SK-N-MC (cell line): ENCODE data around the gene ASIC5.

Experiments
- EZH2 ChIP-seq: fragments of 200-600 bp; sonication (generic); IDR thresholded peaks from one replicate; pipeline ENCODE4 v1.6.1; 2017; ENCODE audit warnings: antibody characterized with exemption
- FOXP2 ChIP-seq: optimal IDR thresholded peaks from 2 replicates; pipeline ENCODE3; 2011; ENCODE audit warnings: mild to moderate bottlenecking, moderate library complexity; ENCODE audit not compliant: insufficient read depth; ENCODE audit errors: extremely low read length, control extremely low read depth
- POLR2AphosphoS5 ChIP-seq: IDR thresholded peaks from 2 replicates; pipeline ENCODE4 v1.6.1; 2012; ENCODE audit warnings: mild to moderate bottlenecking, low read depth, low read length, borderline replicate concordance

DNA sequence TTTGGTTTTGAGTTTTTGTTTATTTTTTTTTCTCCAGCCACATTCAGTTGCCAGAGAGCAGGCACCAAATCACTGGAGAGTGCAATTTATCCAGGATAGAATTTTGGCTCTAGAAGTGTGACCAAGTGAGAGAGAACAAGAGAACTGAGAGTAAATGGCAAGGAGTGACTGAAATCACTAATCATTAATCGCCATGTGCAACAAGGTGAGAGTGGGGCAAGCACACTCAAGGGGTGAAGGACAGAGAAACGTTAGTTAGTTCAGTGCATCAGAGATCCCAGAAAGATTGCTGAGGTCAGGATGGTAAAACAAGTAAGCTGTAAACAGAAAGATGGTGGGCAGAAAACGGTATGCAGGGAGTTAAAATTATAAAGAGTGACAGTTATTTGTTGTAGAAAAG lies 17.8 kb upstream of the ASIC5 start:
- TF ChIP-seq EZH2 (no peak), POLR2AphosphoS5 (no peak), FOXP2 (no peak)
